ENCODE data around the gene TPRKB.
A peak's percentile ranks its signal among the peaks of the same experiment; 100 is the strongest.
"Not testable (repeated sequence)": the region's sequence is repeated elsewhere in the genome, so short reads cannot be mapped to it uniquely, and the experiment has no call there.

TPRKB gene

GRCh38 chr2:73736855-73737779, at the start of gene TPRKB:
TPRKB (minus strand) TSS chr2:73737345; CDS start chr2:73734569, 2,776 bp downstream.
- peak; percentile 94 for DNase-seq

GRCh38 chr2:73783883-73784282, 46.7 kb upstream of the TPRKB start, which contains the start of gene C2orf78:
C2orf78 (plus strand) TSS chr2:73784183; CDS start chr2:73784310, 127 bp downstream.
- DNase-seq, result not testable (repeated sequence)

- not testable (repeated sequence) for DNase-seq
These were observed 46.3 kb upstream of the TPRKB start for GRCh38 chr2:73783402-73783801.

GRCh38 chr2:73780237-73780582, 43.1 kb upstream of the TPRKB start:
- no peak for DNase-seq

- DNase-seq, result peak; percentile 95
These were observed 42.5 kb upstream of the TPRKB start, which contains the start of gene DUSP11 for GRCh38 chr2:73779467-73780236. DUSP11 (minus strand) TSS chr2:73780103; CDS start chr2:73779974, 129 bp downstream.

- not testable (repeated sequence) for DNase-seq
These were observed 41.8 kb upstream of the TPRKB start for GRCh38 chr2:73778867-73779466.

- DNase-seq, result no peak
These were observed 39.8 kb upstream of the TPRKB start for GRCh38 chr2:73776869-73777519.

GRCh38 chr2:73776381-73776780, 39.2 kb upstream of the TPRKB start:
- DNase-seq, result no peak

GRCh38 chr2:73772819-73773218, 35.7 kb upstream of the TPRKB start:
- DNase-seq, result no peak

GRCh38 chr2:73770725-73771124, 33.6 kb upstream of the TPRKB start:
- DNase-seq, result no peak

- no peak for DNase-seq
These were observed 29.8 kb upstream of the TPRKB start for GRCh38 chr2:73766994-73767393.

GRCh38 chr2:73766349-73766748, 29.2 kb upstream of the TPRKB start:
- no peak for DNase-seq

GRCh38 chr2:73764945-73765344, 27.8 kb upstream of the TPRKB start:
- no peak for DNase-seq

GRCh38 chr2:73762571-73762970, 25.4 kb upstream of the TPRKB start:
- DNase-seq, result no peak

GRCh38 chr2:73759904-73760303, 22.8 kb upstream of the TPRKB start:
- no peak for DNase-seq

- DNase-seq, result no peak
These were observed 22.2 kb upstream of the TPRKB start for GRCh38 chr2:73759285-73759764.

- DNase-seq, result not testable (repeated sequence)
These were observed 17.2 kb upstream of the TPRKB start for GRCh38 chr2:73754332-73754731.

- no peak for DNase-seq
These were observed 12.2 kb upstream of the TPRKB start for GRCh38 chr2:73749314-73749713.

GRCh38 chr2:73746877-73747208, 9.7 kb upstream of the TPRKB start:
- DNase-seq, result no peak

- no peak for DNase-seq
These were observed 9.1 kb upstream of the TPRKB start for GRCh38 chr2:73746015-73746876.

GRCh38 chr2:73740767-73741166, 3.6 kb upstream of the TPRKB start:
- DNase-seq, result no peak

- DNase-seq, result no peak
These were observed 2.0 kb upstream of the TPRKB start for GRCh38 chr2:73739101-73739500.

All from stimulated activated naive CD4-positive, alpha-beta T cell treated with Interleukin-2 at 50 U/mL for 16 hours (primary cell).